PC-3 (cell line): Measurements from ENCODE around the gene SDHAF4.

ENCODE experiments used
- EZH2 ChIP-seq: fragments of 300-600 bp; sonication (generic); IDR thresholded peaks from one replicate; pipeline ENCODE4 v1.6.1; 2017; ENCODE audit warnings: antibody characterized with exemption, mild to moderate bottlenecking, low read length; ENCODE audit not compliant: unreplicated experiment
- EZH2phosphoT487 ChIP-seq: fragments of 300-600 bp; sonication (generic); IDR thresholded peaks from 2 replicates; pipeline ENCODE4 v1.6.1; 2018; ENCODE audit warnings: mild to moderate bottlenecking, antibody characterized with exemption, low read length, borderline replicate concordance
- TF ChIP-seq, protein P1 (sequence below): fragments of 300-600 bp; sonication (generic); conservative IDR thresholded peaks from 2 replicates; pipeline ENCODE4 v1.5.1; 2017; ENCODE audit warnings: antibody characterized with exemption, low read depth, mild to moderate bottlenecking, low read length

- TF ChIP-seq, protein P1, sequence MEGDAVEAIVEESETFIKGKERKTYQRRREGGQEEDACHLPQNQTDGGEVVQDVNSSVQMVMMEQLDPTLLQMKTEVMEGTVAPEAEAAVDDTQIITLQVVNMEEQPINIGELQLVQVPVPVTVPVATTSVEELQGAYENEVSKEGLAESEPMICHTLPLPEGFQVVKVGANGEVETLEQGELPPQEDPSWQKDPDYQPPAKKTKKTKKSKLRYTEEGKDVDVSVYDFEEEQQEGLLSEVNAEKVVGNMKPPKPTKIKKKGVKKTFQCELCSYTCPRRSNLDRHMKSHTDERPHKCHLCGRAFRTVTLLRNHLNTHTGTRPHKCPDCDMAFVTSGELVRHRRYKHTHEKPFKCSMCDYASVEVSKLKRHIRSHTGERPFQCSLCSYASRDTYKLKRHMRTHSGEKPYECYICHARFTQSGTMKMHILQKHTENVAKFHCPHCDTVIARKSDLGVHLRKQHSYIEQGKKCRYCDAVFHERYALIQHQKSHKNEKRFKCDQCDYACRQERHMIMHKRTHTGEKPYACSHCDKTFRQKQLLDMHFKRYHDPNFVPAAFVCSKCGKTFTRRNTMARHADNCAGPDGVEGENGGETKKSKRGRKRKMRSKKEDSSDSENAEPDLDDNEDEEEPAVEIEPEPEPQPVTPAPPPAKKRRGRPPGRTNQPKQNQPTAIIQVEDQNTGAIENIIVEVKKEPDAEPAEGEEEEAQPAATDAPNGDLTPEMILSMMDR = no peak
- TF ChIP-seq EZH2 (no peak), EZH2phosphoT487 (no peak)
Observed at GRCh38 chr6:70601014-70601413, 34.3 kb downstream of the SDHAF4 start.
